KMS-11 (cell line): ENCODE measurements around the gene CYB561D1.

Experiments used
- H2AFZ ChIP-seq: fragments of 200-600 bp; sonication (generic); 2 replicates; pipeline ENCODE4 v1.6.1; 2016; ENCODE audit warnings: antibody characterized with exemption, mixed run types, low read depth
- H3K27ac ChIP-seq: fragments of 200-600 bp; sonication (generic); 2 replicates; pipeline ENCODE4 v1.6.1; 2016; ENCODE audit warnings: mild to moderate bottlenecking, mixed run types
- H3K27me3 ChIP-seq: fragments of 200-600 bp; sonication (generic); 2 replicates; pipeline ENCODE4 v1.6.1; 2017; ENCODE audit warnings: mild to moderate bottlenecking, low read depth, mixed run types, moderate library complexity; ENCODE audit not compliant: insufficient read depth
- H3K36me3 ChIP-seq: fragments of 200-600 bp; sonication (generic); 2 replicates; pipeline ENCODE4 v1.6.1; 2017; ENCODE audit warnings: mild to moderate bottlenecking, mixed run types; ENCODE audit not compliant: insufficient read depth
- H3K4me1 ChIP-seq: fragments of 200-600 bp; sonication (generic); 2 replicates; pipeline ENCODE4 v1.6.1; 2016; ENCODE audit warnings: mild to moderate bottlenecking, low read depth, mixed run types; ENCODE audit not compliant: poor library complexity, severe bottlenecking
- H3K4me2 ChIP-seq: fragments of 200-600 bp; sonication (generic); 2 replicates; pipeline ENCODE4 v1.7.0; 2016; ENCODE audit warnings: mild to moderate bottlenecking, mixed run types
- H3K4me3 ChIP-seq: fragments of 200-600 bp; sonication (generic); IDR thresholded peaks from 2 replicates; pipeline ENCODE4 v1.6.1; 2017; ENCODE audit warnings: low read depth, low read length, mixed read lengths; ENCODE audit not compliant: insufficient read depth
- H3K79me2 ChIP-seq: fragments of 200-600 bp; sonication (generic); 2 replicates; pipeline ENCODE4 v1.6.1; 2016; ENCODE audit warnings: low read depth, mixed run types; ENCODE audit not compliant: insufficient read depth
- H3K9ac ChIP-seq: fragments of 200-600 bp; sonication (generic); 2 replicates; pipeline ENCODE4 v1.6.1; 2016; ENCODE audit warnings: mild to moderate bottlenecking, mixed run types
- H4K20me1 ChIP-seq: fragments of 200-600 bp; sonication (generic); 2 replicates; pipeline ENCODE4 v1.6.1; 2016; ENCODE audit warnings: mild to moderate bottlenecking, mixed run types; ENCODE audit not compliant: insufficient read depth
- CTCF ChIP-seq: fragments of 200-600 bp; sonication (generic); conservative IDR thresholded peaks from 2 replicates; pipeline ENCODE4 v1.6.1; 2017; ENCODE audit warnings: low read depth, mild to moderate bottlenecking, antibody characterized with exemption, low read length, moderate library complexity, mixed read lengths

CYB561D1 gene

GRCh38 chr1:109528712-109529111 lies 34.8 kb downstream of the CYB561D1 start:
- no peaks in the 10 kb centered on the region for H3K36me3 ChIP-seq
- no peak overlapping the region for H3K27ac ChIP-seq
- peaks cover 8% of the 10 kb centered on the region for H3K4me1 ChIP-seq
- no peak overlapping the region for H3K9ac ChIP-seq
- no peaks in the 10 kb centered on the region for H4K20me1 ChIP-seq
- H3K4me3 ChIP-seq = no peak overlapping the region
- no peaks in the 10 kb centered on the region for H3K79me2 ChIP-seq
- no peak for TF ChIP-seq CTCF
- no peaks in the 10 kb centered on the region for H3K27me3 ChIP-seq
- H3K4me2 ChIP-seq = no peak overlapping the region
- no peak overlapping the region for H2AFZ ChIP-seq

GRCh38 chr1:109529881-109530456 lies 36.1 kb downstream of the CYB561D1 start:
- Histone ChIP-seq H3K4me2 (no peak overlapping the region), H3K4me1 (peaks cover 8% of the 10 kb centered on the region), H4K20me1 (no peaks in the 10 kb centered on the region), H3K9ac (no peak overlapping the region), H3K27ac (no peak overlapping the region), H2AFZ (no peak overlapping the region), H3K79me2 (no peaks in the 10 kb centered on the region), H3K36me3 (no peaks in the 10 kb centered on the region), H3K4me3 (no peak overlapping the region), H3K27me3 (no peaks in the 10 kb centered on the region)
- no peak for TF ChIP-seq CTCF

- H3K4me1 ChIP-seq = peaks cover 8% of the 10 kb centered on the region
- no peaks in the 10 kb centered on the region for H3K36me3 ChIP-seq
- H3K4me2 ChIP-seq = no peak overlapping the region
- H2AFZ ChIP-seq = no peak overlapping the region
- H3K27me3 ChIP-seq = no peaks in the 10 kb centered on the region
- no peak overlapping the region for H3K4me3 ChIP-seq
- H3K9ac ChIP-seq = no peak overlapping the region
- H3K27ac ChIP-seq = no peak overlapping the region
- H4K20me1 ChIP-seq = no peaks in the 10 kb centered on the region
- no peak for TF ChIP-seq CTCF
- H3K79me2 ChIP-seq = no peaks in the 10 kb centered on the region
Observed at GRCh38 chr1:109530457-109531087, 36.7 kb downstream of the CYB561D1 start.

- Histone ChIP-seq H3K79me2 (no peaks in the 10 kb centered on the region), H2AFZ (peak overlapping the region; percentile 100; the same call in 1 of the 2 replicates), H3K27ac (no peak overlapping the region), H3K4me3 (no peak overlapping the region), H3K9ac (no peak overlapping the region), H3K4me2 (no peak overlapping the region), H4K20me1 (no peaks in the 10 kb centered on the region), H3K27me3 (no peaks in the 10 kb centered on the region), H3K4me1 (peaks cover 8% of the 10 kb centered on the region), H3K36me3 (no peaks in the 10 kb centered on the region)
- no peak for TF ChIP-seq CTCF
Observed at GRCh38 chr1:109531380-109531779, 37.5 kb downstream of the CYB561D1 start.
